Measurements from ENCODE around the gene LRRFIP2. TPM values are rescaled to one million over a fixed set of nuclear protein-coding genes. Genes with fewer than 3 reads are reported as not detected.

LRRFIP2 gene
- total and polyA plus RNA-seq, 2 of the 8 experiments (the other 6 are each of a cell fraction or from before 2014, with no cell fraction given): 8.8 to 25.6 TPM

DNA sequence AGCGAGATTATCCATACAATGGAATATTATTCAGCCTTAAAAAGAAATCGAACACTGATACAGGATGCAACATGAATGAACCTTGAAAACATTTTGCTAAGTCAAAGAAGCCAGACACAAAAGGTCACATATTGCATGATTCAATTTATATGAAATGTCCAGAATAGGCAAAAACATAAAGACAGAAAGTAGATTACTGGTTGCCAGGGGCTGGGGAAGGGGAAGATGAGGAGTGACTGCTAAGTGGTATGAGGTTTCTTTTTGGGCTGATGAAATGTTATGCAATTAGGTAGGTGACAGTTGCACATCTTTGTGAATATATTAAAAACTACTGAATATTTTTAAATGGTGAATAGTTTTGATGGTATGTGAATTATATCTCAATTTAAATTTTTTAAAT is 38.3 kb downstream of the LRRFIP2 start (continued):
- no peak for TF ChIP-seq HDAC6 (IDR thresholded peaks at IDR 0.05; ENCODE audit: low read depth, low read length)
- TF ChIP-seq GTF2F1 (IDR thresholded peaks at IDR 0.05; ENCODE audit: borderline replicate concordance, low read depth, low read length): no peak
- no peak for TF ChIP-seq POLR2A (IDR thresholded peaks at IDR 0.05; ENCODE audit: control extremely low read depth in 1 of 2, low read depth in 2 of 2, low read length in 2 of 2)
